Osteoblast (primary cell): ENCODE results near the gene APBA2. TPM values are rescaled to one million over a fixed set of nuclear protein-coding genes. Genes with fewer than 3 reads are reported as not detected.

Experiments
- DNase-seq: peaks from one replicate; pipeline ENCODE4 v3.0.0; 2011; ENCODE audit warnings: low spot score, mixed read lengths; ENCODE audit not compliant: insufficient read length; ENCODE audit errors: missing footprints
- H2AFZ ChIP-seq: 2 replicates; pipeline ENCODE4 v1.6.0; 2011; ENCODE audit warnings: mild to moderate bottlenecking, low read length
- H3K27ac ChIP-seq: 2 replicates; pipeline ENCODE4 v1.5.1; 2011; ENCODE audit warnings: mild to moderate bottlenecking, low read depth, low read length, moderate library complexity
- H3K27me3 ChIP-seq: 2 replicates; pipeline ENCODE4 v1.6.0; 2012; ENCODE audit warnings: mild to moderate bottlenecking, control low read depth, inconsistent platforms, low read length, moderate library complexity; ENCODE audit not compliant: insufficient read depth
- H3K36me3 ChIP-seq: 2 replicates; pipeline ENCODE4 v1.5.1; 2011; ENCODE audit warnings: mild to moderate bottlenecking, low read length, control low read depth, moderate library complexity; ENCODE audit not compliant: insufficient read depth
- H3K4me1 ChIP-seq: 2 replicates; pipeline ENCODE4 v1.5.1; 2011; ENCODE audit warnings: mild to moderate bottlenecking, low read length, control low read depth, moderate library complexity; ENCODE audit not compliant: insufficient read depth
- H3K4me2 ChIP-seq: 2 replicates; pipeline ENCODE4 v1.6.0; 2011; ENCODE audit warnings: mild to moderate bottlenecking, low read length; ENCODE audit not compliant: insufficient read depth
- H3K4me3 ChIP-seq: fragments of 200-600 bp; sonication (generic); 3 replicates; pipeline ENCODE4 v1.5.1; 2012; ENCODE audit warnings: mild to moderate bottlenecking, low read length, inconsistent platforms; ENCODE audit not compliant: insufficient read depth
- H3K79me2 ChIP-seq: 2 replicates; pipeline ENCODE4 v1.6.0; 2012; ENCODE audit warnings: mild to moderate bottlenecking, low read length, control low read depth, inconsistent platforms; ENCODE audit not compliant: insufficient read depth
- H3K9me3 ChIP-seq: 2 replicates; pipeline ENCODE4 v1.5.1; 2011; ENCODE audit warnings: low read depth, low read length, control low read depth
- H4K20me1 ChIP-seq: 2 replicates; pipeline ENCODE4 v1.6.0; 2012; ENCODE audit warnings: mild to moderate bottlenecking, low read length, control low read depth; ENCODE audit not compliant: insufficient read depth
- total RNA-seq: library from RNA; depleted of rRNA; stranded (reverse); fragments of >200 nt; gene quantifications from 2 replicates; pipeline ENCODE4 v1.2.3, GENCODE V29; 2012
- TF ChIP-seq, protein P1 (sequence below): IDR thresholded peaks from 2 replicates; pipeline ENCODE4 v1.5.1; 2011; ENCODE audit warnings: mild to moderate bottlenecking, low read depth, low read length, moderate library complexity; ENCODE audit errors: extremely low read depth

The APBA2 gene
- total RNA-seq, 1 donor = 6.2 TPM

DNA sequence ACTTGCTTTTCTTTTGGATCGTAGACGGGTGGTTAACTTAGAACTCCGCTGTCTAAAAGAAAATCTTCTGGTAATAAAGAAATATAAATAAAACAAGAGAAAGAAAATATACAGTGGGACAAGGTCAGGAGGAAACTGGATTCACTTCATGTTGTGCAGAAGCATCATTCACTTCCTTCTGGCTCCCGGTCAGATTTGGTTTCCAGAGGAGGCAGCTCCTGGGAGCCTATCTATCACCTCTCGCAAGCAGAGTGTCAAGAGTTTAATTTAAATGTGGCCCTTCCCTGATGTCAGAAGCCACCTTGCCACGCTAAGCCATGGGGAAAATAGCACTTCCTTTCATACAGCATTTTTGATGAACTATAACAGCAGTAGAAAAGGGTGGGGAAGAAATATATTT, 244.7 kb downstream of the APBA2 start:
- Histone ChIP-seq H3K4me3 (no peak overlapping the region), H3K27ac (no peak overlapping the region), H3K27me3 (no peaks in the 10 kb centered on the region), H3K4me1 (no peaks in the 10 kb centered on the region), H4K20me1 (no peaks in the 10 kb centered on the region), H2AFZ (no peak overlapping the region), H3K9me3 (no peaks in the 10 kb centered on the region), H3K4me2 (no peak overlapping the region), H3K36me3 (no peaks in the 10 kb centered on the region), H3K79me2 (no peaks in the 10 kb centered on the region)
- DNase-seq = no peak
- TF ChIP-seq, protein P1, sequence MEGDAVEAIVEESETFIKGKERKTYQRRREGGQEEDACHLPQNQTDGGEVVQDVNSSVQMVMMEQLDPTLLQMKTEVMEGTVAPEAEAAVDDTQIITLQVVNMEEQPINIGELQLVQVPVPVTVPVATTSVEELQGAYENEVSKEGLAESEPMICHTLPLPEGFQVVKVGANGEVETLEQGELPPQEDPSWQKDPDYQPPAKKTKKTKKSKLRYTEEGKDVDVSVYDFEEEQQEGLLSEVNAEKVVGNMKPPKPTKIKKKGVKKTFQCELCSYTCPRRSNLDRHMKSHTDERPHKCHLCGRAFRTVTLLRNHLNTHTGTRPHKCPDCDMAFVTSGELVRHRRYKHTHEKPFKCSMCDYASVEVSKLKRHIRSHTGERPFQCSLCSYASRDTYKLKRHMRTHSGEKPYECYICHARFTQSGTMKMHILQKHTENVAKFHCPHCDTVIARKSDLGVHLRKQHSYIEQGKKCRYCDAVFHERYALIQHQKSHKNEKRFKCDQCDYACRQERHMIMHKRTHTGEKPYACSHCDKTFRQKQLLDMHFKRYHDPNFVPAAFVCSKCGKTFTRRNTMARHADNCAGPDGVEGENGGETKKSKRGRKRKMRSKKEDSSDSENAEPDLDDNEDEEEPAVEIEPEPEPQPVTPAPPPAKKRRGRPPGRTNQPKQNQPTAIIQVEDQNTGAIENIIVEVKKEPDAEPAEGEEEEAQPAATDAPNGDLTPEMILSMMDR = no peak

DNA sequence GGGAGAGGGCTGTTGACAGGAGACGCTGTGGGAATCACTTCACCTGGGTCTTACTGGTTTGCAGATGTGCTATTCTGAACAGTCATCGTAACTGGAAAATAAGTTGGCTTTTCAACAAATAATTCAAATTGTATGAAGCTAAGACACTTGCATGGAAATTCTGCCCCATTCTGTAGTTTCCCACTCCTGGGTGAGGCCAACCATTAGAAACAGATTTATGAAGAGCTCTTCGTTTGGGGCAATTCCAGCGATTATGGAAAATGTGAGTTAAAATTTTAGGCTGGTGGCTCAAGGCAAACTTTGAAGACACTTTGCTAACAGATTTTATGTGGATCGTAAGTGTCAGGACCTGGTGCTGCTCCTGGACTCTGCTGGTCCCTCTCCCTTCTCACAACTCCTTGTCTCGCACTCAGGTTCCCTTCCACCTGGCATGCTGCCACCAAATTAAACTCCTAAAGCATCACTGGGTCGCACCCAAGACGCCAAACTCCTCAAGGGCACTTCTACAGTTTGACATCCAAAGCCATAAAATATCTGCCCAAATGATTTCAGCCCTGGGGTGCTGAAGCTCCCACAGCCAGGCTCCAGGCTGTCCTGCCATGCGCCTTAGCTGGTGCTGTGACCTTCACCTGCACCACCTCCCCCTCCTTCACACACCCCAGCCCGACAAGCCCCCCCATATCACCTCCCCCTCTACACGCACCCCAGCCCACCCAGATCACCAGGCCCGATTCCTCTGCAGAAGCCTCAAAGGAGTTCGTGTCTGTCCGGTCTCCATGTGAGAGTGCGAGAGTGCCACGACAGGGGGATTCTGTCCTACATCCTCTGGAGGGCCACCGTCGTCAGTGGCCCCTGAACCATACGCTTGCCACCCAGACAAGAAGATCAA, 245.4 kb downstream of the APBA2 start:
- H3K36me3 ChIP-seq = no peaks in the 10 kb centered on the region
- no peaks in the 10 kb centered on the region for H3K9me3 ChIP-seq
- no peaks in the 10 kb centered on the region for H3K27me3 ChIP-seq
- no peaks in the 10 kb centered on the region for H4K20me1 ChIP-seq
- TF ChIP-seq, protein P1 = no peak
- H3K27ac ChIP-seq = no peak overlapping the region
- H3K4me1 ChIP-seq = no peaks in the 10 kb centered on the region
- no peaks in the 10 kb centered on the region for H3K79me2 ChIP-seq
- DNase-seq = peak; percentile 50
- no peak overlapping the region for H2AFZ ChIP-seq
- no peak overlapping the region for H3K4me3 ChIP-seq
- H3K4me2 ChIP-seq = no peak overlapping the region

GRCh38 chr15:29131840-29132420, 246.2 kb downstream of the APBA2 start:
- Histone ChIP-seq H3K9me3 (no peaks in the 10 kb centered on the region), H3K4me3 (no peak overlapping the region), H3K27ac (no peak overlapping the region), H3K79me2 (no peaks in the 10 kb centered on the region), H3K27me3 (no peaks in the 10 kb centered on the region), H3K36me3 (no peaks in the 10 kb centered on the region), H4K20me1 (no peaks in the 10 kb centered on the region), H2AFZ (no peak overlapping the region), H3K4me1 (no peaks in the 10 kb centered on the region), H3K4me2 (no peak overlapping the region)
- peak; percentile 41 for DNase-seq
- TF ChIP-seq, protein P1 = no peak

DNA sequence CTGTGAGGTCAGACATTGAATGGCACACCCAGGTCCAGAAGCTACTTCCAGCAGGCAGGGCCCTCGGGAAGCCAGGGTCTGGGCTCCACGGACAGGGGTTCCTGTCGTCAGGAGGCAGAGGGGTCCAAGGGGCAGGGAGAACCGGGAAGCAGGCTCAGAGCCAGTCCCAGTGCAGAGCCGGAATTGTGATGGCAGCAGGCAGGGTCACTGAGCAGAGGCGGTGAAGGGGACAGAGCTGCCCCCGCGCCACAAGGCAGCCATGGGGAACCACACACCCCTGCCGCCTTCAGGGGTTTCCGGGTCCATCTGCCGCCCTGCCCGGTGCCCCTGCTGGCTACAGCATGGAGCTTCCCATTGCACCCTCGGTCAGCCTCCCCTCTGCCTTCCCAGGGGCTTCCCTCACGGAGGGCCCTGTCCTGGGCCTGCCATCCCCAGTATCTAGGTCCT, 247.0 kb downstream of the APBA2 start:
- Histone ChIP-seq H3K27ac (no peak overlapping the region), H3K9me3 (no peaks in the 10 kb centered on the region), H2AFZ (no peak overlapping the region), H3K4me2 (no peak overlapping the region), H4K20me1 (no peaks in the 10 kb centered on the region), H3K27me3 (no peaks in the 10 kb centered on the region), H3K4me3 (no peak overlapping the region), H3K36me3 (no peaks in the 10 kb centered on the region), H3K4me1 (no peaks in the 10 kb centered on the region), H3K79me2 (no peaks in the 10 kb centered on the region)
- TF ChIP-seq, protein P1 = no peak
- DNase-seq = no peak
